ENCODE results near the gene MCEE.
A peak's percentile ranks its signal among the peaks of the same experiment; 100 is the strongest.
"Not testable (repeated sequence)": the region's sequence is repeated elsewhere in the genome, so short reads cannot be mapped to it uniquely, and the experiment has no call there.

The MCEE gene

DNA sequence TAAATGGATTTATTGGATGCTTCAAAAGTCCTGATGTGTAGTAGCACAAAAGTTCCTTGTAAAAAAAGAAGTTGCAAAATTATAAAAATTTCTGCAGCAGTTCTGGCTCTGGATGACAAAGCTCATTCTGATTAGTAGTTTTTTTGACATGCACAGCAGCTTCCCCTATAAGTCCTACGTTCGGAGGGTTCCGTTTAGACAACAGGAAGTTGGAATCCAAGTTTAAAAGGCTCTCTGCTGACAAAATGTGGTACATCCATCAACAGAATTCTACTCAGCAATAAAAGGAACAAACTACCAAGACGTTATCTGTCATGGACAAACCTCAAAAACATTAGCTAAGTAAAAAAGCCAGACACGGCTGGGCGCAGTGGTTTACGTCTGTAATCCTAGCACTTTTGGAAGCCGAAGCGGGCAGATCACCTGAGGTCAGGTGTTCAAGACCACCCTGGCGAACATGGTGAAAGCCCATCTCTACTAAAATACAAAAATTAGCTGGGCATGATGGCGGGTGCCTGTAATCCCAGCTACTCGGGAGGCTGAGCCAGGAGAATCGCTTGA, 46.2 kb downstream of the MCEE start:
- DNase-seq (ENCODE audit: insufficient read length, low spot score): not testable (repeated sequence)

DNA sequence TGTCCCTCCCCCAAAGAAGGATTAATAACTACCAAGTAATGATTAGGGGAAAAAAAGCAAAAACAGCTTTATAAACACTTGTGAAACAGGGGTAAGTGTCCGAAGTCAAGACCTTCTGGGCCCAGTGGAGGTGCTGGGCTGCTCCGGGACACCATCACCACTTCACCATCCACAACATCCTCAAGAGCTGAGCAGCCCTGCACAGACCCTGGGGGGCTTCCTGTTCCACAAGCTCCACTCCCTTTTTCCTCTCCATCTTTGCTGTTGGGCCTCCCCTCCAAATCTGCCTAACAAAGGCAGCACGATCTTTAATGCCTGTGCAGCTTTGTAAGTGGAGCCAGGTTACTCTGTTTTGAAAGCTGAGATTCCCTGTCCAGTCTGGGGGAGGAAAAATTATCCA, 46.7 kb downstream of the MCEE start:
- not testable (repeated sequence) for DNase-seq (ENCODE audit: insufficient read length, low spot score); FAIRE-seq

More for the DNA sequence above, 46.2 kb downstream of the MCEE start:
- FAIRE-seq: not testable (repeated sequence)

DNA sequence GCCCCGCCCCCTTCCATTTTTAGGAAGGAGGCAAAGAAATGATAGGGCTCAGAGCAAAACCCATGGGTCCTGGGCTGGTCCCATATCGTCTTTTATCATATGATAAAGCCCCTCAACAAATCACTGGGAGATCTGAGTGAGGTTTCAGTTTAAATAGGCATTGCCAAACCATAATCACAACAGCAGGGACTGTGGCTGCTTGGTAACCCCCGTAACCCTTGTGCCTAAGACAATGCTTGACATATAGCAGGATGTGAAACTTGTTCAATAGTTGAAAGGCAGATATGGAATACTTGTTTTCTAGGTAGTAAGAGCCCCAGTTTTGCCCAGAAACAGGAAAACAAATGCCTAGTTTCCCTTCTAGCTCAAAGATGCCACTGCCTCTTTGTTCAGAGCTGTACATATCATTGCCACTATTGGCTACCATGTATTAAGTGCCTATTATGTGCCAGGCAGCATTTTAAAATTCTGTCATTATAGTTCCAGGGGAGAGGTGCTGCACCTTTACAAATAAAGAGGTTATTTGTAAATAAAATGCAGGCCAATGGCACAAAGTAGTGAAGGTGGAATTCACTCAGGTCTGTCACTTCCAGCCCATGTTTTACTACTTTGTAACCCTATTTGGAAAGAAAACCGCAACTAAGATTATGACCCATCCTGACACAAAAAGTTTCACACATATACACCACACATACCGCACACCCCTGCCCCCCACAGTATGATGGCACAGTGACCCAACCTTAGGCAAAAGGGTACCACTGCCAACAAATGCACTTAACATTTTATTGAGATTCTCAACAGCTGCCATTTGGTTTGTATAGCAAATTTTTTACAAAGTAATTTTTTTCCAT, 47.4 kb downstream of the MCEE start:
- DNase-seq (ENCODE audit: insufficient read length, low spot score) (no peak), FAIRE-seq (no peak)

DNA sequence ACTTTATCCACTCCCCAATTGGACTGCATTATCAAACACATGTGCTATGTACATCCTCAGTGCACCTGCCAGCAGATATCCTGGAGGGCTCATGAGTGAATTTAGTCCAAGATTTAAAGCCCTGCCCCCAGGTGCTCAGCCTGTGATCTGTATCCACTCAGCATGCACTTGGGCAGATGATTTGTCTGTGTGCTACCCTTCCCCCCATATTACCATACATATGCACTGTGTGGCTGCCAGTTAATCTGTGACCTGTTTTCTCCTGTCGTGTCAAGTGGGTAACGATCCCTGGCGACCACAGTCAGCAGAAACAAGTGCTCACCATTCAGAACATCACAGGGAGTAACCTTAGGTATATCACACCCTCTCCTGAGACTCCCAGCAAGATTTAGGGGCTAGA, 51.4 kb downstream of the MCEE start:
- FAIRE-seq (peak; percentile 88), DNase-seq (ENCODE audit: insufficient read length, low spot score) (no peak)

DNA sequence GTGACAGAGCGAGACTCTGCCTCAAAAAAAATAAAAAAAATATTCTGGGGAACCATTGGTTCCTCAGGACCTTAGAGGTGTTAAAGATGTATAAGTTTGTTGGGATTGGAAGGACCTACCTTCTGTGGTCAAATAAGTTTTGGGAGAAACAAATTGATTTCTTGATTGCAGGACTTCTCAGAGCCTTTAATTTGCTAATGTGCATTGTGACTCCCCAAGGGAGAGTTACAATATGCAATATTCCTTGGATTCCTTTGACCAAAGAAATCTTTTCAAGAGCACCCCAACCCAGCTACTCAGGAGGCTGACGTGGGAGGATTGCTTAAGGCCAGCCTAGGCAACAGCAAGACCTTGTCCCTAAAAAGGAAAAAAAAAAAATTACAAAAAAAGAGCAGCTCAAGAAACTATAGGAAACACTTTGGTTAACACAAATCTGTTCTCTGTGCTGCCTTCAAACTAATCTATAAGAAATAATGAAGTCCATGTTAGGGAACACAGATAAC, 55.1 kb downstream of the MCEE start:
- DNase-seq (ENCODE audit: insufficient read length, low spot score) (no peak), FAIRE-seq (no peak)

DNA sequence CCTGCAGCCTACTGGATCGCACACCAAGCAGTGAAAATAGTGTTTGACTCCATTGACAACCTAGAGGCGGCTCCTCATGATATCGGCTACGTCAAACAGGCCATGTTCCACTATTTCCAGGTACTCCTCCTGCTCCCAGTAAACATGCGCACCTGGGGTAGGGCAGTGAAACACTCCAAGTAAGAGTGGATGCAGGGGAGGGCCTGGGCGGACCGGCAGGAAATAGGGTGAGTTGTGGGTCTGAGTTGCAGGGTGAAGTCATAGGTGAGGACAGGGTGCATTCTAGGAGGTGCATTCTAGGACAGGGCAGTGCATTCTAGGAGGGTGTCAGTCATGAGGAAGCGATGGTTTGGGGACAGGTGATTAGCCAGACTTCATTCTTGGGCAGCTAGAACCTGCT, 56.6 kb downstream of the MCEE start:
- no peak for DNase-seq (ENCODE audit: insufficient read length, low spot score)
- no peak for FAIRE-seq

DNA sequence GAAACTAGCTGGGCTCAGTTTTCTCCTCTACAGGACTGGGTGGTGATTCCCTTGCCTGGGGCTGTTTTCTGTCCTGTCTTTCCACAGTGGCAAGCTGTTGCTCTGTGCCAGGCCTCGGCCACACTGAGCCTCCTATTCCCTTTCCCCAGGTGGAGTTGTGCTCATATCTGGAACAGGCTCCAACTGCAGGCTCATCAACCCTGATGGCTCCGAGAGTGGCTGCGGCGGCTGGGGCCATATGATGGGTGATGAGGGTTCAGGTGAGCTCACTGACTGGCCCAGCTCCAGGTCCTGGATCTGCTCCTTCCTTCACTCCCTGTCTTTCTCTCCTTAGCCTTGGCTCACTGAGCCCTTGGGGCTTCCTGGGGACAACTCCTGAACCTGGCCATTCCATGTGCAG, 57.5 kb downstream of the MCEE start:
- FAIRE-seq: no peak
- no peak for DNase-seq (ENCODE audit: insufficient read length, low spot score)

DNA sequence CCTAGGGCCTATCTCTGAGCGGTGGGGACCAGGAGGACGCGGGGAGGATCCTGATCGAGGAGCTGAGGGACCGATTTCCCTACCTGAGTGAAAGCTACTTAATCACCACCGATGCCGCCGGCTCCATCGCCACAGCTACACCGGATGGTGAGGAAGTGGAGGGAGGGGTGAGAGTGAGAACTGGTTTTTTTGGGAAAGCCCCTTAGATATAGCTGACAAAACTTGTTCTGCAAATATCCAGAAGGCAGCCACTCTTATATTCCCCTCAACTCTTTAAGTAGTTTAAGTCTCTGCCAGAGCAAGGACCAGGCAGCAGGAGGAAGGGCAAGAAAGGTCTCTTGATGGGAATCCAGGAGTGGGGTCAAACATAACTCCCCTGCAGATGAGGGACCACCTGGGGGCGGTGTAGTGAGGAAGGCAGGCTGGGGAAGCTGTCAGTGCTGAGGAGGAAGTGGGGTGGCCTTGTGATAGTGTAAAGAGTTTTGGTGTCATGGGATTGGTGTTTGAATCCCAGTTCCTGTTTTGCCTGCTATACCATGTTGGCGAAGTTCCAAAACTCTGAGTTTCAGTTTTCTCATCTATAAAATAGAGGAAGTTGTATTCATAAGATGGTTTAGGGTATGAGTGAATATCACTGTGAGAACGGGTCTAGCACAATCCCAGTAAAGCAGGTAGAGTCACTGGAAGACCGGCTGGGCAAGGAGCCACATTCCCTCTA, 58.2 kb downstream of the MCEE start:
- FAIRE-seq: no peak
- no peak for DNase-seq (ENCODE audit: insufficient read length, low spot score)

DNA sequence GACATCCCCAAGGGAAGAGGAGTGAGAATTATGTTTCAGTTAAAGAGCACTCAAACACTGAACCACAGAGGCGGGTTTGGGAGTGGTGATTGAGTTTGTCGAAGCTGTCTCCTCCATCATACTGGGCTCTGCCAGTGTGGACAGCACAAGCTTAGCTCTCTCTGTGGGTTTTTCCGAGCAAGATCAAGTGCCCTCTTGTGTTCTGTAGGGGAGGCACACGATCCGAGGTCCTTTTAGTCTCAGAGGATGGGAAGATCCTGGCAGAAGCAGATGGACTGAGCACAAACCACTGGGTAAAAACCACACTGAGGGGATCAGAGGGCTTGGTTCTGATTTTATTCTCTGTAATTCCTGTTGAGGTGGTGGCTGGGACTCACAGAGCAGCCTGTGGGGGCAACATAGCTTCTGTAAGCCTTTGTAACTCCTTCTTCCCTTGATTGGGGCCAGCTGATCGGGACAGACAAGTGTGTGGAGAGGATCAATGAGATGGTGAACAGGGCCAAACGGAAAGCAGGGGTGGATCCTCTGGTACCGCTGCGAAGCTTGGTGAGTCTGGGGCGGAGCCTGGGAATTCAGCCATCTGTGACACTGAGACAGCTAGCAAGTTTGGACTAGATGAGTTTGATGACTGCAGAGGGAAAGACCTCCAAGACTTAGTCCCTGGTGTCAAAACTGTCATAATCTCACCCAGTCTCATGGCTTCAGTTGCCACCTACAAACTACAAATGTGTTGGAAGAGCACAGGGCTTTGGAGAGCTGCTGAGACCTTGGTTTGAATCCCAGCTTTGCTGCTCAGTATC, 59.5 kb downstream of the MCEE start:
- DNase-seq (ENCODE audit: insufficient read length, low spot score) (peak; percentile 43), FAIRE-seq (no peak)

DNA sequence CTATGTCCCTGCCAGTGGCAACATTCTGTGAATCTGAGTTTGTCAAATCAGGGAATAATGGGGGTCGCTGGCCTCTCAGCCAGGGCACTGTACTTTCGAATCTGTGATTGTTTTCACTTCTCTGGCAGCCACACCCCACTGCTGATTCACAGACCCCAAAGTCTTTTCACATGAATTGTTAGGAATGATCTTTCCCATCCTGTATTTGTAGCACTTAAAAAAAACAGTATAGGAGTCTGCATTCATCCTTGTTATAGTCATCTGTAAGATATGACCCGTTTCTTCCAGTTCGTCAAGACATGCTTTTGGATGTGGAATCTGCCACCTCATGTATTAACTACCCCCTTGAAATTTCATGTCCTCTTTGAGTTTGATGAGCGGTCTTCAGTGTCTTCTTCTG, 60.7 kb downstream of the MCEE start:
- FAIRE-seq (no peak), DNase-seq (ENCODE audit: insufficient read length, low spot score) (no peak)

DNA sequence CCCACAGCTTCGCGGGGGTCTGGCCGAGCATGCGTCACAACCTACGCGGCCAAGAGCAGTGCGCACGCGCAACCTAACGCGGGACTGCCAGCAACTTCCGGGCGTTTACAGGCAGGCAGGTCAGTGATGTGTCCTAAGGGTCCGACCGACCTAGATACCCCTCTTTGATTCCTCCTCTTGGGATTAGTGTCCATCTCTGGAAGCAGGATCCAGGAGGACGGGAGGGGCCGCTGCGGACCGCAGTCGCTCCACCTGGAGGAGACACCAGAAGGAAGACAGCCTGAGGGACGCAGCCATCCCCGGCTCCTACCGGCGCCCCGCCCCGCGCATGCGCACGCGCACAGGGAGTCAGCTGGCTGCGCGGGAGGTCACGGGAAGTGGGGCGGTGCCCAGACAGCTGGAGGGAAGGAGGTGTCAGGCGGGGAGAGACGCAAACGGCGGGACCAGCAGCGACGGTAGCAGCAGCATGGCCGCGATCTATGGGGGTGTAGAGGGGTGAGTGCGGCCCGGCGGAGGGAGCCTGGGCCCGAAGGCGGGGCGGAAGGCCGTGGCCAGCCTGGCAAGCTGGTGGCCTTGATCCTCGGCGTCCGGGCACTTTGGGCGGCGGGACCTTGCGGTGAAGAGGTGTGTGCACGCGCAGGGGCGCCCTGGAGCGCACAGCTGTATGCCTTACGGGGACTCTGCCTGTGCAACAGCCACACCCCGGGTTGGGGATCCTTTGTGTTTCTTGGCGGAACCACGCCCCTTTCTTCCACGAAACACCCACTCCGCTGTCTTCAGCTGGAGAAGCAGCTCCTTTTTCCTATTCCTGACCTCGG, 61.6 kb downstream of the MCEE start, which contains the start of gene NAGK:
Gene NAGK (plus strand): TSS at position 431 of the 818 bp plus-strand sequence. CDS start 36 bp downstream, at position 467.
- FAIRE-seq (peak; percentile 96), DNase-seq (ENCODE audit: insufficient read length, low spot score) (peak; percentile 99)

DNA sequence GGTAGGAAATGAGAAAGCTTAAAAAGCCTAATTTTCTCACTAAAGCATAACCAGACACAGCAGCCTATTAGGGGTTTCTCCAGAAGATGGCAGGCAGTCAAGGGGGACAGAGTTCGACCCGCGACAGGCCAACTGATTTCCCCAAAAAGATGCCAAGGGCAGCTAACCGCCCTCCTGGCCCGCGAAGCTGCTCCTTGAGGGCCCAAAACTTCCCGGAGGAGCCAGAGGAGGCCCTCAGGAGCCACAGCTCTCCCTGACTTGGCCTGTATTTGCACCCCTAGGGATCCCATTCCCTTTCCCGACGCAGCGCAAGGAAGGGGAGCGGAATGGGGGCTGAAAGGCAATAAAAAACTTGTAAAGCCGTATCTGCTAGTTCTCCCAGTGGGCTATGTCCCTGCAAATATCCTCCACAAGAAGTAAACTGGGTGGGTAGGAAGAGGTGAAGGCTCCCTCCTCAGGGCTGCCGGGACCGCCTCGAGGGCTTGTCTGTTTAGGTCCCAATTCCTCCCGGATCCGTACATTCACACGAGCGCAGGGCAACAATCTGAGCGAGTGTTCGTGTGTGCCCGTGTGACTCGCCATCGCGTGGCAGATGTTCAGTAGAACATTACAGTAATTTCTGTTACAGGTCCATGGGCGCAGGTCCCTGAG, 62.3 kb downstream of the MCEE start:
- FAIRE-seq: no peak
- no peak for DNase-seq (ENCODE audit: insufficient read length, low spot score)

DNA sequence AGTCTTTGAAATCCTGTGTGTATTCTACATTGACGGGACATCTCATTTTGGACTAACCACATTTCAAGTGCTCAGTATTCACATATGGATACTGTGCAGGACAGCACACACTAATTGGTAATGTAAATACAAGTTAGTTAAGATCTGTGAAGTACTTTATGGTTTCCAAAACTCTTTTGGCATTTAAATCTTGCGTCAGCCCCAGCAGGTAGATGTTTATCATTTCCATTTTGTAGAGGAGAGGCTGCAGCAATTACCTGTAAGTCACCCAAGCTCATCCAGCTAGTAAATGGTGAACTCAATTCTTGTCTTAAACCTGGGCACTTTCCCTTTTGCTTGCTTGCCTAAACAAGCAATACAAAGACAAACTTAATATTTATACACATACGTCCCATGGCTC, 63.2 kb downstream of the MCEE start:
- DNase-seq (ENCODE audit: insufficient read length, low spot score): no peak
- FAIRE-seq: no peak

DNA sequence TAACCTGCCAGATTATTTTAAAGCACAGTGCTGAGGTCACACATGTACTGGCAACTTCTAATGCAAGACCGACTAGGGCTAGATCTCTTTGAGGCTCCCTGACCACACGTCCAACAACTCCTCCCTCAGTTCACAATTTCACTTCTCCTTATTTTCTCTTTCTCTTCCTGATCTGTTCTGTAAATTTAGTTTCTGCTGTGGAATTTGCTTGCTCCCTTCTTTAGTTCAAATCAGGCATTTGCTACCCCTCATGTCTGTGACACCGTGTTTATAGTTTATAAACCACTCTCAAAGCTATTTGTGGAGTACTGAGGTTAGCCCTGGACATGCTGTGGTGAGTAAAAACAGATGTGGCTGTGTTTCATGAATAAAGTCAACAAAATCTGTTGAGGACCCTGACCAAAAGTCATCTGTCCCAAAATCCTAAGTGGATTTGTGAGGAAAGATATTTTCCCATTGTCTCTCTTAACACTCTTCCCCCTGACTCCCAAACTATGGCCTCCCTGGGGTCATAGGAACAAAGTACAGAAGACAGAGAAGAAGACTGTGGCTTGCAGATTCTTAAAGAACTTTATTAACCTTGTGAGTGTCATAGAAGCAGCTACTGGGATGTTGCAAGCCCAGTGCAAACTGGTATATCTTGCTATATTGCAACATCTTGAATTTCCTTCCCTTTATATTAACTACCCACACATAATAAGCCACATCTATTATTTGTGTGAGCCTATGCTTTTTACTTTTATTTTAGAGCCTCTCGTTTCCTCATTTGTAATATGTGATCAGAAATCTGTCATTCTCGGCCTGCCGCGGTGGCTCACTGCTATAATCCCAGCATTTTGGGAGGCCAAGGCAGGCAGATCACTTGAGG, 65.0 kb downstream of the MCEE start:
- DNase-seq (ENCODE audit: insufficient read length, low spot score): no peak
- FAIRE-seq: no peak

DNA sequence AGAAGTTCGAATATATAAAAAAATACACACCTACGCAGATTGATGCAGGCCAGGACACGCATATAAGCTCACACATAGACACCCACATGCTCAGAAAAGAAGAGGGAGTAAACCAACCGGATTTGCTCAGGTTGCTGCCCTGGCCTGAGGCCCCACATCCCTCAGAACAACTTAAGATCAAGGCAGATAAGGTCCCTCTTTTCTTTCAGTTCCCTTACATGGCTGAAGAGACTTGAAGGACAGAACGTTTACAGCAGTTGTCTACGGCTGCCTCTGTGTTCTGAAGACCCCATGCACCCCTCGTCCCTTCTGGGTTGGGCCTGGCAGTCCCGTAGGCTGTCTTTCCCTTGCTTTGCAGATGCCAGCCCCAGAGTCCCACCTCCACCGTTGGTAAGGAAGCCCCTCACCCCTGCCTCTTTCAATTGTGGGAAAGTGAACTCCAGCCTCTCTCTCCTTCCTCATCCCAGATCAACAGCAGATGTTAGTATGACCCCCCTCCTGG, 65.9 kb downstream of the MCEE start:
- FAIRE-seq (no peak), DNase-seq (ENCODE audit: insufficient read length, low spot score) (no peak)

DNA sequence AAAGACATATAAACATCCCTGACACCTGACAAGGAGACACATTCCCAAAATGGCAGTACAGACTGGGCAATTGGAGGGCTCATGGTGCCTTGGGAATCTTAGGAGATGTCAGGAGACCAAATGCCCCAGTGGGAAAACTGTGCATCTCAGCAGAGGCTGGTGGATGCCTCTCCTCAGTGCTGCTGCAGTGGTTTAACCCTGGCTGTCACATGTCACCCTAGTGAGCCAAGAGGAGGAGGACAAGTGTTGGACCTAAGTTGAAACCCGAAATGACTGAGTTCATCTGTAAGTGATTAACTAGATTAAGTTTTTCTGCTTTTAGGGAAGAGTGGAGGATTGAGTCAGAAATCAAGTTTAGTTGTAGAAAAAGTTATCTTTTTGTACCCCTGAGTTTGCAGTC, 66.8 kb downstream of the MCEE start:
- FAIRE-seq: no peak
- DNase-seq (ENCODE audit: insufficient read length, low spot score): no peak

DNA sequence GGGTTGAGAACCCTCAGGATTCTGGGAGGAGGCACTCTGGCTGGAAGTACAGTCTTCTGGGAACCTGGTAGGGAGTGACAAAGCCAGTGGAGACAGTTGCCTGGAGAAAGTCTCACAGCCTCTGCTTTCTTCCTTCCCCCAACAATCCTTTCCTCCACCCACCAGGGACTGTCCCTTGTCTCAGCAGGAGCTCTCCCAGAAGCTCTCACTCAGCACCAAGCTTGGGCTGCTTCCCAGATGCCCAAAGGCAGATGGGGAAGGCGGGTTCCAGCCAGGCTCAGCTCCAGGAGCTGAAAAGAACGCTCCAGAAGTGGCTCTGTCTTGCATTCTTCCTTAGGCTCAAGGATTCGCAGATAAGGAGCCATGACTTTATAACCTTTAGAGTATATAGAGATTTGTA, 69.2 kb downstream of the MCEE start:
- no peak for FAIRE-seq

DNA sequence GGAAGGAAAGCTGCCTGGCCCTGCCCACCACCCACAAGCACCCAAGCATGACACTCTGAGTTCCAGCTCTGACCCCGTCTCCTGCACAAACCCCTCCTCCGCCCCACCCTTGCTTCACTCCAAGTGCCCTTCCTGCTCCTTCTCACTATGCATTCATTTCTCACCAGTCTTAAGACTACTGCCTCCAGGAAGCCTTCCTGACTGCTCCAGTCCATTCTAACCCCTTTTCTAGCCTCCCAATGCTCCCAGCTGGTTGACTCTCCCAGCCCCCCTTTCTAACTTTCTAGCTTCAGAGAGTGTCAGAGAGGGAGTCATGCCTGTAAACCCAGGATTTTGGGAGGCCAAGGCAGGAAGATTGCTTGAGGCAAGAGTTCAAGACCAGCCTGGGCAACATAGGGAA, 69.8 kb downstream of the MCEE start:
- no peak for DNase-seq (ENCODE audit: insufficient read length, low spot score)
- no peak for FAIRE-seq

More for the DNA sequence above, 69.2 kb downstream of the MCEE start:
- no peak for DNase-seq (ENCODE audit: insufficient read length, low spot score)

Measured in HTR-8/SVneo (cell line).